ENCODE results near the gene ZNF121. TPM values are rescaled to one million over a fixed set of nuclear protein-coding genes. Genes with fewer than 3 reads are reported as not detected.
A peak's percentile ranks its signal among the peaks of the same experiment; 100 is the strongest.

The ZNF121 gene
- total RNA-seq, 1 donor from 2014 or later: 57.0 TPM

DNA sequence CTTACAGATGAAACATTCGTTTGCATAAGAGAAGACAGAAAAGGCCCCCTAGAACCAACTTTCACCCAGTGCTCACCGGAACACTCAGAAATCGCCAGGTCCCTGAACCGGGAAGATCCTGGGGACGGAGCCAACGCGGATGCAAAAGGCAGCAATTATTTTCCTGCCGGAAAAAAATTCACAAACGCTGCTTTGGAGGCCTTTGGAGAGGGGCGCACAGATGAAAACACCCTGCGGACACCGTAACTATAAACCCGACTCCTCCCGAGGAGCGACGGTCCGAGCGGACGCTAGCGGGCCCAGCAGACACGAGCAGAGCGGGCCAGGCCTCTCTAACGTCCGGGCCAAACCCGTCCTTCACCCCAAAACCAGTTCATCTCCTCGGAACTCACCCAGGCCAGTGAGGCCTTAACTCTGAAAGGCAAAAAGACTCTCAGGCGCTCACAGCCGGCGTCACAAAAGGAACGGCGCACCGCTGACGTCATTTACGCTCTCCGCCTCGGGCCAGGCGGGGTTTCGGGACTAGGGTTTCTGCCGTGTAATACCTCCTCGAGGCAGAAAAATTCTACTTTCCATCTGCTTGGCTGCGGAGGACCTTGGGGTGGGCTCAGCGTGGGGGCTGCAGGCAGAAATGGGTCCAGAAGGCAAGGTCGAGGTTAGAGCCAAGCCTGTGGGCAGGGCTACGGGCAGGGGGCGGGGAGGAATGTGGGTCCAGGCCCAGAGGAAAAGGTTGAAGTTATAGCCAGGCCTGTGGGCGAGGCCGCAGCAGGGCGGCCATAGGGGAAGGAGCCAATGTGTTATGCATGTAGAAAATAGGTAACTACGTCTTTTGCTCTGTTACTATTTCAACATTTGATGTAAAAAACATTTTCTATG, 45.9 kb downstream of the ZNF121 start, which contains the start of gene ZNF426:
ZNF426 (minus strand) TSS at position 463 of the 876 bp plus-strand sequence. CDS start 2,413 bp downstream, outside the sequence.
- peaks cover 15% of the 10 kb centered on the region for H3K9me3 Mint-ChIP-seq
- intact Hi-C loops (cut with micrococcal nuclease): loop anchor here (1.0 to 10.0 kb wide), 6 partner anchors 46 to 396 kb away; partner anchors contain the start of genes ZNF121, ZNF266, ZNF317 and ZNF559
- no peak for TF ChIP-seq CTCF (IDR thresholded peaks at IDR 0.05)
- POLR2A ChIA-PET: interaction anchor here (0.6 kb wide), 1 partner anchor 966 kb away, joined by 6 read pairs; no protein-coding TSS in a partner anchor
- DNase-seq (peak; percentile 79), ATAC-seq (ENCODE audit: low read depth) (peak; percentile 92)
- H3K4me1 Mint-ChIP-seq: peaks cover 26% of the 10 kb centered on the region
- H3K27ac Mint-ChIP-seq: peak within 1 kb of the TSS; percentile 99
- H3K4me3 Mint-ChIP-seq: peak within 1 kb of the TSS; percentile 98
- no peaks in the 10 kb centered on the region for H3K27me3 Mint-ChIP-seq
- CTCF ChIA-PET: no interaction called here
- peaks cover 43% of the 10 kb centered on the region for H3K36me3 Mint-ChIP-seq (ENCODE audit: low read depth)

DNA sequence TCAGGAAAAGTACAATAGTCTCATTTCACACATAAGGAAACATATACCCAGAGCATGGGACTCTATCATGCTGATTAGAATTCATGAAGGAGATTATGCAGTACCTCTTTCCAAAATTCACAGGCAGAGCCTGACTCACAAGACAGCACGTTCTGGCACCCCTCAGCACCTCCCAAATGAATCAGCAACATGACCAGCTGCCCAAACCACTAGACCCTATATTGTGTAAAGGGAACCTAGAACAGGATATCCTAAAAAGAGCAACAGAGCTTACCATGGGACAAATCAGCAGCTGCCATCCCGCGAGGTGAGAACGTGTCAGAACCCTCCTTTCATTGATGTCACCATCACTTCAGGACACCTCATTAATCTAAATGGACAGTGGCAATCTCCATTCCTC, 48.4 kb downstream of the ZNF121 start:
- Mint-ChIP-seq H3K4me1 (peaks cover 26% of the 10 kb centered on the region), H3K9me3 (peaks cover 31% of the 10 kb centered on the region), H3K27ac (no peak overlapping the region), H3K27me3 (no peaks in the 10 kb centered on the region), H3K4me3 (peak overlapping the region; percentile 50), H3K36me3 (ENCODE audit: low read depth) (peaks cover 67% of the 10 kb centered on the region)
- ChIA-PET POLR2A (no interaction called here), CTCF (no interaction called here)
- ATAC-seq (ENCODE audit: low read depth) (no peak), DNase-seq (no peak)
- intact Hi-C loops (cut with micrococcal nuclease): loop anchor here (5.0 to 10.0 kb wide), 5 partner anchors 49 to 394 kb away; partner anchors contain the start of genes ZNF121, ZNF266, ZNF317 and ZNF561
- TF ChIP-seq CTCF (IDR thresholded peaks at IDR 0.05): no peak

DNA sequence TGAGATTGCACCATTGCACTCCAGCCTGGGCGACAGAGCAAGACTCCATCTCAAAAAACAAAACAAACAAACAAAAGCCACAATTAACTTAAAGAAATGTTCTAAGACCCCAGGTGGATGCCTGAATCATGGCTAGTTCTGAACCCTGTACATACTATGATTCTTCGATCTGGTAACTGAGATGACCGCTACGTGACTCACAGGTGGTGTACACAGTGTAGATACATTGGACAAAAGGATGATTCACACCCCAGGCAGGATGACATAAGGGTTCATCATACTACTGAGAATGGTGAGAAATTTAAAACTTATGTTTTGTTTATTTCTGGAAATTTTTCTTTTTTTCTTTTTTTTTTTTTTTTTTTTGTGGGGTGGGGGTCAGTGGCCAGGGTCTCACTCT, 52.4 kb downstream of the ZNF121 start:
- intact Hi-C loops (cut with micrococcal nuclease): loop anchor here (10.0 kb wide), 1 partner anchor 53 kb away; the partner anchor contains the start of gene ZNF121
- no peak for TF ChIP-seq CTCF (IDR thresholded peaks at IDR 0.05)
- H3K4me3 Mint-ChIP-seq: no peak overlapping the region
- no peaks in the 10 kb centered on the region for H3K27me3 Mint-ChIP-seq
- ATAC-seq (ENCODE audit: low read depth): no peak
- POLR2A ChIA-PET: no interaction called here
- H3K27ac Mint-ChIP-seq: no peak overlapping the region
- peaks cover 43% of the 10 kb centered on the region for H3K9me3 Mint-ChIP-seq
- DNase-seq: no peak
- no peaks in the 10 kb centered on the region for H3K4me1 Mint-ChIP-seq
- H3K36me3 Mint-ChIP-seq (ENCODE audit: low read depth): peaks cover 91% of the 10 kb centered on the region
- CTCF ChIA-PET: no interaction called here

GRCh38 chr19:9528757-9529336, 55.5 kb downstream of the ZNF121 start:
- Mint-ChIP-seq H3K4me1 (no peaks in the 10 kb centered on the region), H3K36me3 (ENCODE audit: low read depth) (peaks cover 87% of the 10 kb centered on the region), H3K9me3 (peaks cover 53% of the 10 kb centered on the region), H3K27ac (no peak overlapping the region), H3K4me3 (no peak overlapping the region), H3K27me3 (no peaks in the 10 kb centered on the region)
- no peak for DNase-seq
- no peak for TF ChIP-seq CTCF (IDR thresholded peaks at IDR 0.05)
- ChIA-PET POLR2A (no interaction called here), CTCF (no interaction called here)
- intact Hi-C loops (cut with micrococcal nuclease): no loop called here
- no peak for ATAC-seq (ENCODE audit: low read depth)

All from activated B cell treated with CpG ODN at 0.5 μM for 24 hours (primary cell).